Endothelial cell (in vitro differentiated cells): Measurements from ENCODE around the gene ART3. TPM values are rescaled to one million over a fixed set of nuclear protein-coding genes. Genes with fewer than 3 reads are reported as not detected.

Source experiments
- DNase-seq: peaks from one replicate; pipeline ENCODE4 v3.0.0; 2021; ENCODE audit warnings: low spot score
- H3K27ac Mint-ChIP-seq: one replicate; pipeline ENCODE4 v1.8.0; 2021; ENCODE audit warnings: mixed read lengths, inconsistent platforms; ENCODE audit not compliant: unreplicated experiment
- H3K27me3 Mint-ChIP-seq: one replicate; pipeline ENCODE4 v1.8.0; 2021; ENCODE audit warnings: mild to moderate bottlenecking, moderate library complexity, mixed read lengths, inconsistent platforms; ENCODE audit not compliant: unreplicated experiment
- H3K36me3 Mint-ChIP-seq: one replicate; pipeline ENCODE4 v1.8.0; 2021; ENCODE audit warnings: mild to moderate bottlenecking, low read depth, mixed read lengths, inconsistent platforms; ENCODE audit not compliant: unreplicated experiment
- H3K4me1 Mint-ChIP-seq: one replicate; pipeline ENCODE4 v1.8.0; 2021; ENCODE audit warnings: mild to moderate bottlenecking, mixed read lengths, inconsistent platforms; ENCODE audit not compliant: unreplicated experiment
- H3K4me3 Mint-ChIP-seq: one replicate; pipeline ENCODE4 v1.8.0; 2021; ENCODE audit warnings: mild to moderate bottlenecking, mixed read lengths, inconsistent platforms; ENCODE audit not compliant: unreplicated experiment
- H3K9me3 Mint-ChIP-seq: one replicate; pipeline ENCODE4 v1.8.0; 2021; ENCODE audit warnings: mixed read lengths, inconsistent platforms; ENCODE audit not compliant: unreplicated experiment
- CTCF ChIP-seq: fragments of 200-600 bp; sonication (generic); IDR thresholded peaks from one replicate; pipeline ENCODE4 v1.5.0; 2021; ENCODE audit warnings: antibody characterized with exemption; ENCODE audit not compliant: unreplicated experiment
- total RNA-seq: library from RNA; stranded (reverse); fragmentation: NEBNext Ultra II Directional; extraction: Animal tissue kit (Norgen Biotek cat#: 25700); gene quantifications from one replicate; pipeline ENCODE4 v1.2.1, GENCODE V29; 2021; ENCODE audit not compliant: unreplicated experiment

ART3 gene
- total RNA-seq, 1 donor from 2014 or later, result not detected

GRCh38 chr4:76096076-76096475 lies 21.6 kb downstream of the ART3 start:
- H3K27me3 Mint-ChIP-seq, result peaks cover 3% of the 10 kb centered on the region
- no peak overlapping the region for H3K4me3 Mint-ChIP-seq
- H3K4me1 Mint-ChIP-seq, result no peaks in the 10 kb centered on the region
- DNase-seq, result no peak
- TF ChIP-seq CTCF, result no peak
- no peaks in the 10 kb centered on the region for H3K36me3 Mint-ChIP-seq
- no peak overlapping the region for H3K27ac Mint-ChIP-seq
- no peaks in the 10 kb centered on the region for H3K9me3 Mint-ChIP-seq

- no peak for DNase-seq
- peaks cover 2% of the 10 kb centered on the region for H3K27me3 Mint-ChIP-seq
- no peak for TF ChIP-seq CTCF
- no peaks in the 10 kb centered on the region for H3K36me3 Mint-ChIP-seq
- H3K4me1 Mint-ChIP-seq, result no peaks in the 10 kb centered on the region
- H3K27ac Mint-ChIP-seq, result no peak overlapping the region
- H3K4me3 Mint-ChIP-seq, result no peak overlapping the region
- H3K9me3 Mint-ChIP-seq, result no peaks in the 10 kb centered on the region
Observed at GRCh38 chr4:76105652-76106051, 31.1 kb downstream of the ART3 start.

- Mint-ChIP-seq H3K4me1 (no peaks in the 10 kb centered on the region), H3K4me3 (no peak overlapping the region), H3K27me3 (peaks cover 2% of the 10 kb centered on the region), H3K36me3 (no peaks in the 10 kb centered on the region), H3K9me3 (no peaks in the 10 kb centered on the region), H3K27ac (no peak overlapping the region)
- TF ChIP-seq CTCF, result no peak
- DNase-seq, result no peak
Observed at GRCh38 chr4:76106442-76106841, 31.9 kb downstream of the ART3 start.

- Mint-ChIP-seq H3K9me3 (no peaks in the 10 kb centered on the region), H3K27me3 (peaks cover 2% of the 10 kb centered on the region), H3K27ac (no peak overlapping the region), H3K4me1 (no peaks in the 10 kb centered on the region), H3K36me3 (peaks cover 6% of the 10 kb centered on the region), H3K4me3 (no peak overlapping the region)
- no peak for DNase-seq
- no peak for TF ChIP-seq CTCF
Observed at GRCh38 chr4:76108467-76109181, 34.1 kb downstream of the ART3 start.

GRCh38 chr4:76116821-76117220 lies 42.3 kb downstream of the ART3 start:
- Mint-ChIP-seq H3K9me3 (no peaks in the 10 kb centered on the region), H3K4me3 (no peak overlapping the region), H3K36me3 (peaks cover 36% of the 10 kb centered on the region), H3K27ac (no peak overlapping the region), H3K27me3 (no peaks in the 10 kb centered on the region), H3K4me1 (no peaks in the 10 kb centered on the region)
- no peak for TF ChIP-seq CTCF
- no peak for DNase-seq
